Omental fat pad (tissue), 4 donors: ENCODE measurements around the gene CFAP45. TPM values are rescaled to one million over a fixed set of nuclear protein-coding genes. Genes with fewer than 3 reads are reported as not detected.
A peak's percentile ranks its signal among the peaks of the same experiment; 100 is the strongest.

Experiments
- ATAC-seq: fragments of 150-250 bp; one replicate; pipeline ENCODE4 v1.9.1; 2016; ENCODE audit warnings: mild to moderate bottlenecking, moderate library complexity; ENCODE audit not compliant: low FRiP score
- DNase-seq: peaks from one replicate; pipeline ENCODE4 v3.0.0-alpha.2; 2019; ENCODE audit warnings: low spot score
- total RNA-seq, 4 donors: library from RNA; depleted of rRNA; stranded (reverse); fragments of >200 nt; gene quantifications; one replicate each; pipeline ENCODE4 v1.1.0, GENCODE V29; 2016
- TF ChIP-seq, protein P1 (sequence below), 3 donors: fragments of 450-650 bp; IDR thresholded peaks; one replicate each; pipeline ENCODE4 v1.5.1; 2016 to 2017; ENCODE audit warnings: antibody characterized with exemption in 3 of 3, mild to moderate bottlenecking in 3 of 3, moderate library complexity in 2 of 3

The CFAP45 gene
- 1 to 10 TPM in 1 of 4 donors, under 1 TPM in 2, not detected in 1; 0.84 to 5.3 (median 0.95) TPM for total RNA-seq

GRCh38 chr1:159900086-159900680 is at the start of gene CFAP45:
Gene CFAP45 (minus strand): TSS chr1:159900165. CDS start chr1:159900098, 67 bp downstream.
- TF ChIP-seq, protein P1, sequence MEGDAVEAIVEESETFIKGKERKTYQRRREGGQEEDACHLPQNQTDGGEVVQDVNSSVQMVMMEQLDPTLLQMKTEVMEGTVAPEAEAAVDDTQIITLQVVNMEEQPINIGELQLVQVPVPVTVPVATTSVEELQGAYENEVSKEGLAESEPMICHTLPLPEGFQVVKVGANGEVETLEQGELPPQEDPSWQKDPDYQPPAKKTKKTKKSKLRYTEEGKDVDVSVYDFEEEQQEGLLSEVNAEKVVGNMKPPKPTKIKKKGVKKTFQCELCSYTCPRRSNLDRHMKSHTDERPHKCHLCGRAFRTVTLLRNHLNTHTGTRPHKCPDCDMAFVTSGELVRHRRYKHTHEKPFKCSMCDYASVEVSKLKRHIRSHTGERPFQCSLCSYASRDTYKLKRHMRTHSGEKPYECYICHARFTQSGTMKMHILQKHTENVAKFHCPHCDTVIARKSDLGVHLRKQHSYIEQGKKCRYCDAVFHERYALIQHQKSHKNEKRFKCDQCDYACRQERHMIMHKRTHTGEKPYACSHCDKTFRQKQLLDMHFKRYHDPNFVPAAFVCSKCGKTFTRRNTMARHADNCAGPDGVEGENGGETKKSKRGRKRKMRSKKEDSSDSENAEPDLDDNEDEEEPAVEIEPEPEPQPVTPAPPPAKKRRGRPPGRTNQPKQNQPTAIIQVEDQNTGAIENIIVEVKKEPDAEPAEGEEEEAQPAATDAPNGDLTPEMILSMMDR (IDR thresholded peaks at IDR 0.05) = no peak
- DNase-seq = no peak
- ATAC-seq = peak; percentile 63

GRCh38 chr1:159949123-159949522 is 49.2 kb upstream of the CFAP45 start:
- ATAC-seq (no peak), DNase-seq (no peak)
- TF ChIP-seq, protein P1 (IDR thresholded peaks at IDR 0.05) = no peak

DNA sequence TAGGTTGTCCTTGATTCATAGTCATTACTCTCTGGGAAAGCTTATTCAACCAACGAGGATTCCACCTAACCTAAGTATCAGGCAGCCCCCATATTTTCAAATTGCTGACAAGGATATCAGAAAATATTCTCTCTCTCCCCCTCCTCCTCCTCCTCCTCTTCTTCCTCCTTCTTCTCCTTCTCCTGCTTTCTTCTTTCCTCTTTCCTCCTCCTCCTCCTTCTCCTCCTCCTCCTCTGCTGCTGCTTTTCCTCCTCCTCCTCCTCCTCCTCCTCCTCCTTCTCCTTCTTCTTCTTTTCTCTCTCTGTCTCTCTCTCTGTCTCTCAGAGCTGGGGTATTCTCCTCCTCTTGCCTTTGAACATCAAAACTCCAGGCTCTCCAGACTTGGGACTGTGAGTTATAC is 48.0 kb upstream of the CFAP45 start:
- no peak for DNase-seq
- no peak for ATAC-seq
- TF ChIP-seq, protein P1 (IDR thresholded peaks at IDR 0.05) = no peak

DNA sequence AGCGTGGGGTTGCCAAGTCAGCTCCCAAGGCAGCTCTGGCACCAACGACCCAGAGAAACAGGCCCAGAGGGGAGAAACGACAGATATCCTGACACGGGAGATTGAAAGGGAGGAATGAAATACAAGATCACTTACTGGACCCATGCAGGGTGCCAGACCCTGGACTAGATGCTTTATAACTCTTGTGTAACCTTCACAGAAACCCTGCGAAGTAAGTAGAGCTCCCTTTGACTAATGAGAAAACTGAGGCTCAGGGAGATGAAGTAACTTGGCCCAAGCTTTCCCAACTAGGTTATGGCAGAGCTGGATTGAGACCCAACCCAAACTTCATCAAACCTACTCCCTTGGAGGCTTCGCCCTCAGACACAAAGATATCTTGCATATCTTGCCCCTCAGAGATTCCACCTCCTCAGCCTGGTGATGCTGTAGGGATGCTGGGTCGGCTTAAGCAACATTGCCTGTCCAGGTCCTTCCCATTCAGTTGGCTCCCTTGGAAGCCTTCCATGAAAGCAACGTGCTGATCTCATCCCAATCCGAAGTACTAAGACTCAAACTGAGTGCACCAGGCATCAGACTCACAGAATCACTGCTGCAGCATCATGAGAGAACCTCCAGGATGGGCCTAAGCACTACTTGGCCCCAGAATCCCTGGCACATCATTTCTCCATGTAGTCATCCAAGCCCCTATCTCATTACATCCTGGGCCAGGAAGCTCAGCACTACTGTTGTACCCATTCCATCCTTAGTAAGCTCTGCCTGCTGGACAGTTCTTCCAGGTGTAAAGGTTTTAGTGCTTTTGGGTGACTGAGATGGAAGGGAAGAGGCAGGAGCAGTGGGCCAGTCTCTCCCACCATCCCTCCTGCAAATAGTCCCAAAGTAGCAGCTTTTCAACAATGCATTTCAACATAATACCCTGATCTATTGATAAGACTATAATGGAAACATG is 46.5 kb upstream of the CFAP45 start:
- TF ChIP-seq, protein P1 (IDR thresholded peaks at IDR 0.05) = no peak
- no peak for DNase-seq
- peak; percentile 53 for ATAC-seq

DNA sequence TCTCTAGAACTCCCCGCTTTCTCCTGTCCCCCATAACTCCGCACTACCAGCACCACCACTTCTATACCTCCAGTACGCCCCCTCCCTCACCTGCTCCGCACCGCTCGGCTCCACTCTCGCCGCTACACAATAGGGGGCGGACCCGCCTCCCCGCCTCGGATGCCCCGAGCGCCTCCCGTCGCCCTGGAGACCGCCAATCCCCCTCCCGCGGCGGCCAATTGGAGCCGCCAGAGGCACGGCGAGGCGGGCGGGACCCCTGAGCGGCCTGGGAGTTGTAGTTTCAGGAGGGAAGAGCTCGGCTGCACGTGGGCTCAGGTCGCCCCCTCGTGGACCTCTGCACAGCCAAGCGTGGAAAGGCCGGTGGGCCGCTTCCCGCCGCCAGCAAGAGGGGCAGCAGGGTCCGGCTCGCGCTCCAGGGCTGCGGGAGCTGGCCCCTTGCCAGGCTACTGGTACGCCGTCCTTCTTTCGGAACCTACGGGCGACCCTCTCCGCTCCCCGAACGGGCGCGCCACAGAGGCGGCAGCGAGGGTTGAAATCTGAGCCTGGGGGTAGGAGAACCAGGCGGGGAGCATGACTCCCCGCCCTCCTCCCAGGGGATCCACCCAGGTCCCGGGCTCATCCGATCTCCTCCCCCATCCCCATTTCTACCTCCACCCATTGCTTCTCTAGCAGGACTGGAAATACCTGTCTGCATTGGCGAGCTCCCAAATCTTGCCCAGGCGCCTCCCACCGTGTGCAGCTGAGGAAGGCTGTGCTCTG is 45.7 kb upstream of the CFAP45 start, which contains the start of gene IGSF9:
Gene IGSF9, minus strand, starts transcription at position 131 of the 759 bp plus-strand sequence. CDS start 2,159 bp downstream, outside the sequence.
- DNase-seq = no peak
- TF ChIP-seq, protein P1 (IDR thresholded peaks at IDR 0.05) = peak in 1 of 3 donors; percentile 3
- peak; percentile 79 for ATAC-seq

- no peak for DNase-seq
- TF ChIP-seq, protein P1 (IDR thresholded peaks at IDR 0.05) = no peak
- peak; percentile 70 for ATAC-seq
These were observed 44.9 kb upstream of the CFAP45 start for GRCh38 chr1:159944623-159945455.
